Measurements from ENCODE around the gene DHRS4L2.
"Not testable (repeated sequence)": the region's sequence is repeated elsewhere in the genome, so short reads cannot be mapped to it uniquely, and the experiment has no call there.

DHRS4L2 gene

DNA sequence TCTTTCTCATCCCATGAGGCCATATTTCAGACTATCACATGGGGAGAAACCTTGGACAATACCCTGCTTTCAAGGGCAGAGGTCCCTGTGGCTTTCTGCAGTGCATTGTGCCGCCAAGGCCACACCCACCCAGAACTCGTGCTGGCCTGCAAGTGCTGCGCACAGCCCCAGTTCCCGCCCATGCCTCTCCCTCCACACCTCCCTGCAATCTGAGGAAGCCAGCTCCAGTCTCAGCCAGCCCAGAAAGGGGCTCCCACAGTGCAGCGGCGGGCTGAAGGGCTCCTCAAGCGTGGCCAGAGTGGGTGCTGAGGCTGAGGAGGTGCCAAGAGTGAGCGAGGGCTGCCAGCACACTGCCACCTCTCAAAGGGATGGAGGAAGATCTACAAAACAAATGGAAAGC is 15.6 kb upstream of the DHRS4L2 start:
- not testable (repeated sequence) for DNase-seq (ENCODE audit: low read depth in 3 of 3)

DNA sequence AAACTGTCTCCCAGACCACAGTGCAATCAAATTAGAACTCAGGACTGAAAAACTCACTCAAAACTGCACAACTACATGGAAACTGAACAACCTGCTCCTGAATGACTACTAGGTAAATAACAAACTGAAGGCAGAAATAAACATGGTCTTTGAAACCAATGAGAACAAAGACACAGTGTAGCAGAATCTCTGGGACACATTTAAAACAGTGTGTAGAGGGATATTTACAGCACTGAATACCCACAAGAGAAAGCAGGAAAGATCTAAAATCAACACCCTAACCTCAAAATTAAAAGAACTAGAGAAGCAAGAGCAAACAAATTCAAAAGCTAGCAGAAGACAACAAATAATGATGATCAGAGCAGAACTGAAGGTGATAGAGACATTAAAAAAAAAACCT is 14.7 kb upstream of the DHRS4L2 start:
- not testable (repeated sequence) for DNase-seq (ENCODE audit: low read depth in 3 of 3)

DNA sequence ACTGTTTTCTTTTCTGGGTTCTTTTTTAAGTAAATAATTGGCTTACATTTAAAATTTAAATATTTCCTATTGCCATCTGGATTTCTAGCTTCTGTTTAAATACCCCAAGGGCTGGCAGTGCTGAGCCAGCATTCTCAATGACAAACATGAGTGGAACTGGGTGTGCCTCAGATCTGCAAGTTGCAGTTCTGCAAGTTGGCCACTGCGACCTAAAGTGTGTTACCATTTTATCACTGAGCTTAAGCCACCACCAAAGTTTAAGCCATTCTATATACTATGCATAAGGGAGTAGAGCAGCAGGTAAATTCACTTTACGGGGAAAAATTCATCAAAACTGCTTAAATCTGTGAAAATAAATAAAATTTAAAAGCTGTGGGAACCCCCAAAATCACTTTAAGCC is 11.5 kb upstream of the DHRS4L2 start:
- DNase-seq (ENCODE audit: low read depth in 3 of 3) = not testable (repeated sequence)

DNA sequence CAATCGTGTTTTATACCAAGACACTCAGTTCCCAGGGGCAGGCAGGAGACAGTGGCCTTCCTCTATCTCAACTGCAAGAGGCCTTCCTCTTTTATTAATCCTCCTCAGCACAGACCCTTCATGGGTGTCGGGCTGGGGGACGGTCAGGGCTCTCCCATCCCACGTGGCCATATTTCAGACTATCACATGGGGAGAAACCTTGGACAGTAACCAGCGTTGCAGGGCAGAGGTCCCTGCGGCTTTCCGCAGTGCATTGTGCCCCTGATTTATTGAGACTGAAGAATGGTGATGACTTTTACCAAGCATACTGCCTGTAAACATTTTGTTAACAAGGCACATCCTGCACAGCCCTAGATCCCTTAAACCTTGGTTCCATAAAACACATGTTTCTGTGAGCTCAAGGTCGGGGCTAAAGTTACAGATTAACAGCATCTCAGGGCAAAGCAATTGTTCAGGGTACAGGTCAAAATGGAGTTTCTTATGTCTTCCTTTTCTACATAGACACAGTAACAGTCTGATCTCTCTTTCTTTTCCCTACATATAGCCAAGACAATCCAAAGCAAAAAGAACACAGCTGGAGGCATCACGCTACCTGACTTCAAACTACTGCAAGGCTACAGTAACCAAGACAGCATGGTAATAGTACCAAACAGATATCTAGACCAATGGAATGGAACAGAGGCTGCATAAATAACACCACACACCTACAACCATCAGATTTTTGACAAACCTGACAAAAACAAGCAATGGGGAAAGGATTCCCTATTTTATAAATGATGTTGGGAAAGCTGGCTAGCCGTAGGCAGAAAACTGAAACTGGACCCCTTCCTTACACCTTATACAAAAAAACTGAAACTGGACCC is 6.5 kb upstream of the DHRS4L2 start:
- not testable (repeated sequence) for DNase-seq (ENCODE audit: low read depth in 3 of 3)

DNA sequence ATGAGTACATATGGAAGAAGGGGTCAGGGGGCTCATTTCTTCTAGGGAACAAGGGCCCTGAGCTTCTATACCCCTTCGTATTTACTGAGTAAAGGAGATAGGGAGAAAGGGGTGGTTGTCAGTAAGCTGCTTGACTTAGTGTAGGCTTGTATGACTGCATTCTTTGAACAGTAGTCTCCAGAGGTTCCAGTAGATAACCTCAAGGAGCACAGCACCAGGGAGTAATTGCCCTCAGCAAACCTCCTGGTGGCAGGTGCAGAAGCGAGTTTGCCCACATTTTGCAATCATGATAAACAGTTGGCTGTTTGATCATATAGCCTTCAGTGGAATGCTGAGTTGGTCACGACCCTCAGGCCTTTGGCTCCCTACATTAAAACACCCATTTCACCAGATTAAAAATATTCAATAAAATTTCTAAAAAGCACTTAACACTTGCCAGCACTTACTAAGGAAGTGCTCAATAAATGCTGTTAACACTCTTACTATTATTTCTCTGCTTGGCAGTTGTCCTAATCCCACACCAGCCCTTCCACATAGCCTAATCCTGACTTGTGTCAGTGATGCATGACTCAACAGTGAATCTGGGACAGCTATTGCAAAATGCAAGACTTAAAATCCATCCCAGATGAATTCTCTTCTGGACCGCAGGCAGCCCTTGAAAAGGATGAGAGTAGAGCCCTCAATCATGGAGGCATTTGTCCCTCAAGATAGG is 3.7 kb upstream of the DHRS4L2 start:
- DNase-seq (ENCODE audit: low read depth in 3 of 3) = no peak

DNA sequence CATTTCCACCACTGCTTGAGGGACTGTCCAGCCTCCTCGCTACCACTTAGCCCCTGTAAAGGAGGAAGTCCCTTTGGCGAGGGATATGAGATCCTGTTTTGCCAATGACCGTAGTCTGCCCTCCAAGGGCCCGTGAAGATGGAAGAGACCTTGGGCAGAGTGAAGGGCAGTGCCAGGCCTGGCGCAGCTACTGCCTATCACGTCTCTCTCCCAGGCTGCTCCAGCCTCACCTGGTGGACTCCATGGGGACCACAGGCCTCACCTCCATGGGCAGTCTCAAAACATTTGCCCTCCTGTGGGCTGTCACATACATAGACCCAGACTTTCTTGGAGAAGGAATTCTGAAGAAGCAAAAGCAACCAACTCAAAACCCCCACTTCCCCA is 514 bp upstream of the DHRS4L2 start:
- not testable (repeated sequence) for DNase-seq (ENCODE audit: low read depth in 3 of 3)

DNA sequence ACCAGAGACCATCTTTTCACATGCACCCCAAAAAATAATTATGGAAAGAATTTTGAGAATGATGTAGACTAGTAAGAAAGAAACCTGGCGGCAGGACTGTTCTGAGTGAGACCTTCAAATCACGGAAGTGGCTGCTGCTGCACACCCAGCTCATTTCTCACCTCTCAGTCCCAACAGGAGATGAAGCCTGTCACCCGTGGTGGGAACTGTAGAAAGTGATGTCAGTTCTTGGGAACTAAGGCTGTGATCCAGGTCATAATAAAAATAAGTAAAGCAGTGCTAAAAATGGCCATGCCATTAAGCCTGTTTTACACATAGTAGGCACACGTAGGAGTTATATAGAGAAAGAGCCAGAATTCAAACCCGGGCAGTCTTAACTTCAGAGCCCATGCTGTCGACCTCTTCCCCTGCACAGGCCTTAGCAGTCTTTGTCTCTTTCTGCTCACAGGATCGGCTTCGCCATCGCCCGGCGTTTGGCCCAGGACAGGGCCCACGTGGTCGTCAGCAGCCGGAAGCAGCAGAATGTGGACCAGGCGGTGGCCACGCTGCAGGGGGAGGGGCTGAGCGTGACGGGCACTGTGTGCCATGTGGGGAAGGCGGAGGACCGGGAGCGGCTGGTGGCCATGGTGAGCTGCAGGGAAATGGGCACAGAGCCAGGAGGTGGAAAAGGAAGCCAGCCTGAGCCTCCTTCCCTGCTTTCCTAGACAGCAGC is 1.2 kb downstream of the DHRS4L2 start:
- DNase-seq (ENCODE audit: low read depth in 3 of 3) = not testable (repeated sequence)

DNA sequence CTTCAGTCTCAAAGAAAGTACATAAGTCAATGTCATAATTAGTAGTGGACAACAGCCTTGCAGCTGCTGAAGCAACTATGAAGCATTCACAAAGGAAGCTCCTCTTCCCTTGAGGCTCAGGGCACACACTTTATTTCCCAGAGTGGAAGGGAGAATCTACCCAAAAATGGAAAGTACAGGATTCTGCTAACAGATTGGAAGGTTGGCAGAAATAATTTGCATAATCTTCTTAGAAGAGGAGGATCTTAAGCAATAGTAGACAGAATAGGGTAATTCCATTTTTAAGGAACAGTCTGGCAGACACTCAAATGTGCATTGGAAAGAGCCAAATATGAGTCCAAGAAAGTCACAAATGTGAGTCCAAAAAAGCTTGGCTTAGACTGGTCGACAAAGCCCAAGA is 2.2 kb downstream of the DHRS4L2 start:
- DNase-seq (ENCODE audit: low read depth in 3 of 3) = not testable (repeated sequence)

DNA sequence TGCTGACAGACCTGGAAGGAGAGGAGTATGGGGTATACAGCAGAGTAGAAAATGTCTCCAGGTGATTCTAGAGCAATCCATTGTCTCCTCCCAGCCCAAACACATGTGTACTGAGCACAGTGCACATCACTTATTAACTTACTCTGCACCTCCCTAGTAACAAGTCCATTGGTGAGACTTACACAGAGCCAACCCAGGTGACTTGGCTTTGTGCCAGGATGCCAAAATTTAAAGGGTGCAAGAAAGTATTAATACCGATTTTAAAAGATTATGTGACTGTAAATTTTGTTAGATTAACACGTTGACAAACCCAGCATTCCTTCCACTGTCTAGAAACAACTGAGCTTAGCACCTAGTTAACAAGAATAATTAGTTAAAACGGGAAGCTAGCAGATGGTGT is 4.3 kb downstream of the DHRS4L2 start:
- DNase-seq (ENCODE audit: low read depth in 3 of 3) = not testable (repeated sequence)

DNA sequence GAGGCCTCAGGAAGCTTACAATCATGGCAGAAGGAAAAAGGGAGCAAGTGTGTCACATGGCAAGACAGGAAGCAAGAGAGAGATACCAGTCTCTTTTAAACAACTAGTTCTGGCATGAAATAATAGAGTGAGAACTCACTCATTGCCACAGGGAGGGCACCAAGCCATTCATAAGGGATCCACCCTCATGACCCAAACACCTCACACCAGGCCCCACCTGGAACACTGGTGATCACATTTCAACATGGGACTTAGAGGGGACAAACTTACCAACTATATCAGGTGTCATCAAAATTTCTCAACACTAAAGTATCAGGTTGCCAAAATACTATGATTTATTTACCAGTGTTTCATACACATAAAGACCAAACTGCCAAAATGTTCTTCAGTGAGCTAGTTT is 7.3 kb downstream of the DHRS4L2 start:
- not testable (repeated sequence) for DNase-seq (ENCODE audit: low read depth in 3 of 3)

DNA sequence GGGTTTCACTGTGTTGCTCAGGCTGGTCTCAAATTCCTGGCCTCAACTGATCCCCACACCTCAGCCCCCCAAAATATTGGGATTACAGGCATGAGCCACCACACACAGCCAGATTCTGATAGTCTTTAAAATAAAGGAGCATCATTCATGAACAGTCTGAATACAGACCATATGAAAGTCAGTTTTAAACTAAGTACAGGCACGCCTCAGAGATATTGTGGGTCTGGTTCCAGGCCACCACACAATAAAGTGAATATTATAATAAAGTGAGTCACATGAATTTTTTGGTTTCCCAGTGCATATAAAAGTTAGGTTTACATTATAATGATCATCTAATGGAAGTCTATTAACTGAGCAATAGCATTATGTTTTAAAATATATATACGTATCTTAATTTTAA is 8.1 kb downstream of the DHRS4L2 start:
- not testable (repeated sequence) for DNase-seq (ENCODE audit: low read depth in 3 of 3)

DNA sequence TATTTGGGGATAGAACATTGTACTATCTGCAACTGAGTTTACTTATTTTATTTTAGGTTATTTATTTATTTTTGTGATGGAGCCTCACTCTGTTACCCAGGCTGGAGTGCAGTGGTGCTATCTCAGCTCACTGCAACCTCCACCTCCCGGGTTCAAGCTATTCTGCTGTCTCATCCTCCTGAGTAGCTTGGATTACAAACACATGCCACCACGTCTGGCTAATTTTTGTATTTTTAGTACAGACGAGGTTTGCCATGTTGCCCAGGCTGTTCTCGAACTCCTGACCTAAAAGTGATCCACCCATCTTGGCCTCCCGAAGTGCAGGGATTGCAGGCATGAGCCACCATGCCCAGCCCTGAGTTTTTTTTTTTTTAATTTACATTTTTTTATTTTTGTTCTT is 10.9 kb downstream of the DHRS4L2 start:
- not testable (repeated sequence) for DNase-seq (ENCODE audit: low read depth in 3 of 3)

DNA sequence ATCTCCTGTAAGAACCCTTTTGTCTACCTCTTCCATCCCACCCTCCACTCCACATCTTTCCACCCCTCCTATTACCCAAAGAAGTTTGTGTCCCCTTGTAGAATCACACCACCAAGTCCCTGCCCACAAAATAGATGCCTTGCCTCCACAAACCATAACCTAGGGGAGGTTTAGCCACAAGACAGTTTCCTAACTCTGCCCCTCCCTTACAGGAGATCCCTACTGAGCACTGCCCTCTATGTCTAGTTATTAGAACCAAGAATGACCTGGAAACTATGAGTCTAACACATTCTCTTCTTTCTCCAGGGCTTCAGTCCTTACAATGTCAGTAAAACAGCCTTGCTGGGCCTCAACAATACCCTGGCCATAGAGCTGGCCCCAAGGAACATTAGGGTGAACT is 12.3 kb downstream of the DHRS4L2 start:
- DNase-seq (ENCODE audit: low read depth in 3 of 3) = not testable (repeated sequence)

DNA sequence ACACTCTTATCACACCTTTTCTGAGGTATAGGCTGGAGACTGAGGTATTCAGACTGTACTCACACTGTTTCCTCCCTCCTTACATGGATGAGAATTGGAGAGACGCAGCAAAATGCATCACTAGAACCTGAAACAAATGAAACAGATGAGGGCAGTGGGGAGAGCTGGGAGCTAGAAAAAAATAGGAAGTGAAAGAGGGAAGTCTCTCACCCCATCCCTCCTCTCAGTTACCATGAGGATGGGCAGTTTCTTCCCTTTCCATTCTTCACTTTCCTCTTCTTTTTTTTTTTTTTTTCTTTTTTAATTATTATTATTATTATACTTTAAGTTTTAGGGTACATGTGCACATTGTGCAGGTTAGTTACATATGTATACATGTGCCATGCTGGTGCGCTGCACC is 12.9 kb downstream of the DHRS4L2 start:
- DNase-seq (ENCODE audit: low read depth in 3 of 3) = not testable (repeated sequence)

DNA sequence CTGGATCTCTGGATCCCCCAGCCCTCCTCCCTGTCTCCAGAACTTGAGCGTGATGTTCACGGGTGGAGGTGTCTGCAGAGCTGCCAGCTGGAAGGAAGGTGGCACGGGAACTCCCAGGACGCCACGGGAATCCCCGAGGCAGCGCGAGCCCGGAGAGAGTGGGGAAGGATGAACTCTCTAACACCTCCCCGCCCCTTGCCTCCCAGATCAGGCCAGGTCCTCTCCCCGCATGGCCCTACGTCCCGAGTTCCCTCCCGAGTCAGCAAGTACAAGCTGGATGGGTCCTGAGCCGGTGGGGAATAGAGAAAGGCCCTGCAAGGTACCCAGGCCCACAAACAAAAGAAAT is 17.7 kb downstream of the DHRS4L2 start:
- not testable (repeated sequence) for DNase-seq (ENCODE audit: low read depth in 3 of 3)

DNA sequence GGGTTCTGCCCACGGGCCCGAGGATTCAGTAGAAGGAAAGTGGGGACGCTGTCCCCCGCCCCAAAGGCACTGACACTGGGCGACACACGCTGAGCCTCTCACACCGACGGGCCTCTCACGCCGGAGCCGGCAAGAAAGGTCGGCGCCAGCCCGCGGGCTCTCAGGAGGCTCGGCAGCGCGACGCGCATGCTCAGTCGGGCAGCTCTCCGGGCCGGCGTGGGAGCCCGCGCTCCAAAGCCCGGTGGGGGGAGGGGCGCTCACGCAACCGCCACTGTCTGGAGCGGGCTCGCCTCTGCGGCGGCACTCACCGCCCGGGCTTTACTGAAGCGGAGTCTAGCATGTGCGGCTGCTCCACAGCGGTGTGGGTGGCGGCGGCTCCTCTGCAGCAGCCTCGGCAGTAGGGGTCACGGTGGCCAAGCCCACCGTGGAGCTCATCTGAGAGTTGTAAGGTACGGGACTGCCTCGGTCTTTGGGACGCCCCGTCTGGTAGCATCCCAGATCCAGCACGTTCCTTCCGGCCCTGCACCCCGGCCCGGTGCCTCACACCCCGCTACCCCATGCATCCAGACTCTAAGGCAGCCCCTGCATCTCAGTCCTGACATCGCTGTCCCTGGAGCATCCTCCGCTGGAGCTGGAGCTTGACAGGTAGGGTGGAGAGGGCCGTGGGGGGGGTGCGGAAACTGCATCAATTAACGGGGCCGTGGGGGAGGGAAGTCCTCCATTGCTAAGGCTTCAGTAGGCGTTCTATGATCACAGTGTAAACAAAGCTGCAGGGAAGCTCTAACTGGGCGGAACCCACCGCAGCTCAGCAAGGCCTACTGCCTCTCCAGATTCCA is 18.3 kb downstream of the DHRS4L2 start:
- DNase-seq (ENCODE audit: low read depth in 3 of 3) = peak; percentile 23 to 73 (median 42)

DNA sequence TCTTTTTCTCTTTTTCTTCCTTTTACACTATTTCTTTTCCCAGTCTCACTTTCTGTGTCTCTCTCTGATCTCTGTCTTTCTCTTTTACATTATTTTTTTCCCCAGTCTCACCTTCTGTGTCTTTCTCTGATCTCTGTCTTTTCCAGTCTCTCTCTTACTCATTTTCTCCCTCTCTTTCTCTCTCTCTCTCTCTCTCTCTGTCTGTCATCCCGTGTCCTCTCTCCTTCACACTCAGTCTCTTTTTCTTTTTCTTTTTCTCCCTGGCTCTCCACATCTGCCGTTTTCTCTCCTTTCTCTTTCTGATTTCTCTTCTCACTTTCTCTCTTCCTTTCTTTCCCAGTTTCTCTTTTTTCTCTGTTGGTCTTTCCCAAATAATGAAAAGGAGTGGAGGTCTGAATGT is 22.3 kb downstream of the DHRS4L2 start:
- DNase-seq (ENCODE audit: low read depth in 3 of 3) = no peak

DNA sequence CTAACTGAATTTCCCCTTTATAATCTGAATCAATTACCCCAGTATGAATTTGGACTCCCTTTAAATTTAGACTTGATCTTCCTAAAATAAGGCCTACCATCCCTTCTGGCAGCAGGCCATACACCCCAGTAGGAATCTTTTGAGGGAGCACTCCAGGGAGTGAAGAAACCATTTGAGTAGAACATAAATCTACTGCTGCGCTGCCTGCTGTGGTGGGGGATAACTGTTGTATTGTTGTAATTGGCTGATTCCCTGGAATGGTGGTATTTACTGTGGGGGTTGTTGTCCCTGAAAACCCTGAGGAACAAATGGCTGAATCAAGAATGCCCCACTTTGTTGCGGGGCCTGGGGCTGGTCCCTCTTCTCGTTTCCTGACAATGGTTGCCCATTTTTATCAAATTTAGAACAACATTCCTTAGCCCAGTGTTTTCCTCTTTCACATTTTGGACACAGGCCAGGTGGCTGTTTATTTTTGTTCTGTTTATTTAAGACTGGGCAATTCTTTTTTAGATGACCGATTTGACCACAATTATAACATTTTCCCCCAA is 24.1 kb downstream of the DHRS4L2 start:
- not testable (repeated sequence) for DNase-seq (ENCODE audit: low read depth in 3 of 3)

DNA sequence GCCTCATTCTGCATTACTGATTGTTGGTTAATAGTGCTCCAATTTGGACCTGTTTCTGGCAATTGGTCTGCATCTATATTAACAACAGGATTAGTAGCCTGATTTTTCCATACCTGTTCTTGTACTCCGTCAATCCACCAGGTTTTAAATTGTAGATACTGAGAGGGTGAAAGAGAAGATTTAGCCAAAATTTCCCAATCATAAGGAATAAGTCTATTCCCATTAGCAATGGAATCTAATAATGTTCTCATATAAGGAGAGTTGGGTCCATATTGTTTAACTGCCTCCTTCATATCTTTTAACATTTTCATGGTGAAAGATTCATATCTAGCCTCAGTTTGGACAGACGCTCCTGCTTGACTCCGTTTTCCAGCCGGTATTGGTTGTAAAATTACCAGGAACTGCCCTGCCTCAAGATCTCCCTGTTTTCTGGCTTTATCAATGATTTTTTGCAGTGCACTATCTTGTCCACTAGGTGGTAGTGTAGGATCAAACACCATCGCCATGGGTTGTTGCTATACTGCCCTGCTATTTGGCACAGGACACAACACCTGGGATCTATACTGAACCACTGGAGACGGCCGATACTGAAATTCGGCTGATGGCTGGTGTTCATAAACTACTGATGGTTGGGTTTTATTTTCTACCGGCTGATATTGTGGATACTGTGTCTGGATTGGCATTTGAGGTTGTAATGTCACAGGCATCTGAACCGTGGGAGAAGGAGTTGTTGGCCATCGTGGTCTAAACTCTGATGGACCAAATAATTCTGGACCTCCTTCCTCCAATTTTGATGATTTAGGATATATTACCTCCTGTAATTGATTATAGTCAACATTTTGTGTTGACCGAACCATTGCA is 25.2 kb downstream of the DHRS4L2 start:
- peak in 2 of 3 experiments; percentile 11 to 43 for DNase-seq (ENCODE audit: low read depth in 3 of 3)

DNA sequence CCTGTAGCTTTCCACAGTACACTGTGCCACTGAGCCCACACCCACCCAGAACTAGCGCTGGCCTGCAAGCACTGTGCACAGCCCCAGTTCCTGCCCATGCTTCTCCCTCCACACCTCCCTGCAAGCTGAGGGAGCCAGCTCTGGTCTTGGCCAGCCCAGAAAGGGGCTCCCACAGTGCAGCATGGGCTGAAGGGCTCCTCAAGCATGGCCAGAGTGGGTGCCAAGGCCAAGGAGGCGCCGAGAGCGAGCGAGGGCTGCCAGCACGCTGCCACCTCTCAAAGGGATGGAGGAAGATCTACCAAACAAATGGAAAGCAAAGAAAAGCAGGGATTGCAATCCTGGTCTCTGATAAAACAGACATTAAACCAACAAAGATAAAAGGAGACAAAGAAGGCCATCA is 27.0 kb downstream of the DHRS4L2 start:
- DNase-seq (ENCODE audit: low read depth in 3 of 3) = not testable (repeated sequence)

Measured in stimulated activated CD4-positive, alpha-beta T cell treated with anti-CD3 and anti-CD28 coated beads, TNF-alpha, amount 100 ng/mL, for 24 hours (primary cell).